K562 (cell line): ENCODE measurements around the gene KIAA0825. TPM values are rescaled to one million over a fixed set of nuclear protein-coding genes. Genes with fewer than 3 reads are reported as not detected.

Source experiments
- ATAC-seq: fragments of 200-7000 bp; cut with Tn5 transposase; 3 replicates; pipeline ENCODE4 v1.9.1; 2020; ENCODE audit warnings: moderate library complexity
- BruUV-seq: library from RNA; stranded (reverse); fragments of 400-500 nt; replicated peaks from 2 replicates; lab custom pipeline; 2021; lab: Mats Ljungman, UMichigan
- CTCF ChIA-PET: fragments of 300-600 bp; formaldehyde crosslinking; extraction: SDS; loops from one replicate; lab custom pipeline; 2021; ENCODE audit warnings: low intra/inter-chr PET ratio; lab: Yijun Ruan, JAX
- POLR2A ChIA-PET: fragments of 300-600, 350-650 bp; sonication (Branson Sonifier 250); formaldehyde crosslinking; extraction: SDS; loops from one replicate; lab custom pipeline; 2021; ENCODE audit warnings: antibody characterized with exemption, inconsistent platforms; lab: Yijun Ruan, JAX
- DNase-seq, 4 experiments: peaks; one replicate each; pipeline versions ENCODE4 v3.0.0 to v3.0.0-alpha.2; 2011 to 2018; ENCODE audit warnings: low spot score in 3 of 4, mixed read lengths in 3 of 4; ENCODE audit errors: extremely low read depth in 1 of 4
- FAIRE-seq: peaks from 2 replicates; lab custom pipeline; 2011; peaks lifted over from hg19 to GRCh38; lab: Jason Lieb, UNC
- H2AFZ ChIP-seq: 2 replicates; pipeline ENCODE4 v1.6.0; 2011; ENCODE audit warnings: low read depth, low read length, control low read depth, inconsistent platforms
- H3K27ac ChIP-seq: fragments of 200-600 bp; 3 replicates; pipeline ENCODE4 v1.8.0; 2011; ENCODE audit warnings: low read depth, mild to moderate bottlenecking, control low read depth, inconsistent platforms, low read length, moderate library complexity, mixed read lengths; ENCODE audit errors: extremely low read depth
- H3K27me3 ChIP-seq, 2 experiments: fragments of 300-600 bp in 1 of 2; 2 replicates in 1 of 2; 3 replicates in 1 of 2; pipeline versions ENCODE4 v1.6.0 to v1.8.0; 2011; ENCODE audit warnings: inconsistent platforms in 2 of 2, low read length in 2 of 2, mild to moderate bottlenecking in 1 of 2, mixed read lengths in 1 of 2, moderate library complexity in 1 of 2; ENCODE audit not compliant: control insufficient read depth in 2 of 2, insufficient read depth in 2 of 2
- H3K36me3 ChIP-seq: fragments of 300-600 bp; 3 replicates; pipeline ENCODE4 v1.8.0; 2011; ENCODE audit warnings: mild to moderate bottlenecking, low read length, inconsistent platforms; ENCODE audit not compliant: control insufficient read depth, insufficient read depth
- H3K4me1 ChIP-seq, 2 experiments: fragments of 200-600 bp in 1 of 2; replicated peaks in 1 of 2; 2 replicates in 1 of 2; 3 replicates in 1 of 2; pipeline versions ENCODE4 v1.5.1 to v1.8.0; 2011; ENCODE audit warnings: inconsistent platforms in 2 of 2, low read length in 2 of 2, mild to moderate bottlenecking in 1 of 2, mixed read lengths in 1 of 2, moderate library complexity in 1 of 2; ENCODE audit not compliant: control insufficient read depth in 2 of 2, insufficient read depth in 2 of 2
- H3K4me2 ChIP-seq: 2 replicates; pipeline ENCODE4 v1.6.1; 2011; ENCODE audit warnings: low read length, control low read depth, inconsistent platforms, mixed read lengths; ENCODE audit not compliant: insufficient read depth
- H3K4me3 ChIP-seq: fragments of 200-600 bp; sonication (generic), shearing (Covaris generic); 2 replicates; pipeline ENCODE4 v1.5.1; 2016; ENCODE audit warnings: control low read depth, inconsistent platforms
- H3K79me2 ChIP-seq: fragments of 200-600 bp; 3 replicates; pipeline ENCODE4 v1.8.0; 2011; ENCODE audit warnings: low read length, inconsistent platforms; ENCODE audit not compliant: control insufficient read depth, insufficient read depth
- H3K9ac ChIP-seq, 2 experiments: 2 replicates each; pipeline versions ENCODE4 v1.6.0 to v1.6.1; 2011; ENCODE audit warnings: low read depth in 2 of 2, low read length in 2 of 2, control low read depth in 1 of 2, inconsistent platforms in 1 of 2, mild to moderate bottlenecking in 1 of 2, mixed read lengths in 1 of 2; ENCODE audit not compliant: insufficient read depth in 1 of 2
- H3K9me1 ChIP-seq: one replicate; pipeline ENCODE4 v1.6.0; 2011; ENCODE audit warnings: inconsistent platforms, mild to moderate bottlenecking, low read length, moderate library complexity; ENCODE audit not compliant: control insufficient read depth, insufficient read depth
- H3K9me3 ChIP-seq: replicated peaks from 2 replicates; pipeline ENCODE4 v1.5.1; 2011; ENCODE audit warnings: low read depth, low read length, inconsistent platforms; ENCODE audit not compliant: control insufficient read depth, insufficient read depth
- H4K20me1 ChIP-seq: replicated peaks from 2 replicates; pipeline ENCODE4 v1.6.1; 2011; ENCODE audit warnings: low read length, inconsistent platforms, mixed read lengths; ENCODE audit not compliant: control insufficient read depth, insufficient read depth
- ARNT ChIP-seq, 2 experiments: fragments of 450-650 bp; IDR thresholded peaks; 2 replicates each; pipeline ENCODE4 v1.6.1; 2016; ENCODE audit warnings: mild to moderate bottlenecking in 1 of 2
- ATF1 ChIP-seq, 2 experiments: fragments of 450-650 bp in 1 of 2; IDR thresholded peaks; 2 replicates each; pipeline ENCODE4 v1.6.1; 2016; ENCODE audit warnings: missing compliant biosample characterization in 1 of 2, missing genetic modification characterization in 1 of 2
- COPS2 ChIP-seq: fragments of 450-650 bp; conservative IDR thresholded peaks from 2 replicates; pipeline ENCODE4 v1.6.1; 2016; ENCODE audit warnings: mild to moderate bottlenecking, moderate library complexity
- E2F4 ChIP-seq: sonication (generic); formaldehyde crosslinking; IDR thresholded peaks from 2 replicates; pipeline ENCODE4 v1.8.0; 2022; ENCODE audit warnings: mild to moderate bottlenecking, low read depth, missing genetic modification reagents
- GTF2E2 ChIP-seq: fragments of 200-800 bp; sonication (Bioruptor generic); IDR thresholded peaks from 2 replicates; pipeline ENCODE4 v1.6.1; 2016; ENCODE audit warnings: missing genetic modification characterization, missing compliant biosample characterization
- RBFOX2 ChIP-seq: fragments of 200-400 bp; formaldehyde crosslinking; IDR thresholded peaks from 2 replicates; pipeline ENCODE4 v1.6.1; 2017; ENCODE audit warnings: low read depth, mild to moderate bottlenecking, low read length, moderate library complexity
- RFX7 ChIP-seq: fragments of 250-450 bp; sonication (Bioruptor Pico); IDR thresholded peaks from 2 replicates; pipeline ENCODE4 v1.5.1; 2021; ENCODE audit warnings: mild to moderate bottlenecking
- SMAD3 ChIP-seq: fragments of 450-650 bp; formaldehyde crosslinking; conservative IDR thresholded peaks from 2 replicates; pipeline ENCODE4 v1.4.0; 2020; ENCODE audit warnings: mild to moderate bottlenecking
- TAF1 ChIP-seq: IDR thresholded peaks from 2 replicates; pipeline ENCODE4 v1.6.1; 2011; ENCODE audit warnings: mild to moderate bottlenecking, low read length, moderate library complexity; ENCODE audit not compliant: insufficient read depth, control insufficient read depth, severe bottlenecking; ENCODE audit errors: extremely low read depth
- ZNF282 ChIP-seq: sonication (generic); formaldehyde crosslinking; IDR thresholded peaks from 2 replicates; pipeline ENCODE4 v1.8.1; 2023; ENCODE audit warnings: missing genetic modification reagents
- ZNF324 ChIP-seq: fragments of 250-450 bp; sonication (Bioruptor Pico); IDR thresholded peaks from 2 replicates; pipeline ENCODE4 v1.4.0; 2020; ENCODE audit warnings: mild to moderate bottlenecking
- ZNF75A ChIP-seq: fragments of 450-650 bp; formaldehyde crosslinking; IDR thresholded peaks from 2 replicates; pipeline ENCODE4 v1.4.0; 2020; ENCODE audit warnings: mild to moderate bottlenecking
- WGBS: fragments of 100-300 bp; shearing (Covaris generic); methylation state at CpG from one replicate; pipeline ENCODE4 v1.1.6; 2016; ENCODE audit warnings: low coverage, mixed read lengths; ENCODE audit not compliant: insufficient coverage; ENCODE audit errors: missing lambda C conversion rate; 5-methylcytosine and 5-hydroxymethylcytosine counted together
- in situ Hi-C: fragments of 300-500 bp; cut with MboI; formaldehyde crosslinking; loops from 4 replicates; pipeline ENCODE4 v1.15.0; 2018; ENCODE audit warnings: inconsistent platforms, mixed read lengths
- intact Hi-C: fragments of 100-400 bp; cut with micrococcal nuclease; formaldehyde crosslinking; loops from 2 replicates; pipeline ENCODE4 v1.14.2; 2022
- polyA plus RNA-seq, 8 experiments: library from polyadenylated mRNA; depleted of rRNA in 4 of 8; stranded (reverse) in 5 of 8; unstranded in 3 of 8; fragments of >200 nt; fragmentation: Nextera tagmentation in 2 of 8; fragmentation: Illumina TruSeq in 1 of 8; extraction: Ambion mirVana in 2 of 8; extraction: Trizol in 1 of 8; gene quantifications; 2 replicates each; pipeline versions ENCODE4 v1.2.1 to v1.2.3, GENCODE V29; 2011 to 2014; ENCODE audit warnings: inconsistent platforms in 1 of 8, missing spikeins in 1 of 8
- total RNA-seq, 7 experiments: library from RNA; depleted of rRNA in 6 of 7; stranded (reverse); fragments of >200 nt in 6 of 7; fragmentation: Illumina TruSeq in 2 of 7; extraction: Trizol in 2 of 7; gene quantifications; 2 replicates each; pipeline versions ENCODE4 v1.2.1 to v1.2.3, GENCODE V29; 2011 to 2021; ENCODE audit warnings: low replicate concordance in 1 of 7
- TF ChIP-seq, protein P1 (sequence below): fragments of 200-800 bp; sonication (Bioruptor generic); IDR thresholded peaks from 2 replicates; pipeline ENCODE4 v1.6.1; 2017; ENCODE audit warnings: missing genetic modification characterization, missing compliant biosample characterization

Gene KIAA0825
- total and polyA plus RNA-seq, 9 of the 15 experiments (the other 6 are each of a cell fraction or from before 2014, with no cell fraction given), result 0.05 to 0.36 (median 0.16) TPM; not detected in 1

DNA sequence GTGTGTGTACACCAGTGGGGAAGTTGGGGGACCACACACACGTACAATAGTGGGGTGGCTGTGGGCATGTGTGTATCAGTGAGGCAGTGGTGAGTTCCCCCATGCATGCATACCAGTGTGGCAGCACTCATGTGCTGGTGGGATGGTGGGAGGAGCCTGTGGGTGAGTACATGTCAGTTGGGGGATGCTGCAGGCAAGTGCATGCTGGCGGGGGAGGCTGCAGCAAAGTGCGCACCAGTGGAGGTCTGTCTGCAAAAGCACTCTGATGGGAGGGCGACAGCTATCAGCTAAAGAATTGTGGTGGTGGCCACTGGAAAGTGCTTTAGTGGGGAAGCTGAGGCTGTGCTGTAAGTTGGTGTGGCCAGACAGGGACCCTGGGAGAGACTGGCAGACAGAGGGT, 418.8 kb downstream of the KIAA0825 start:
- Histone ChIP-seq H3K36me3 (no peaks in the 10 kb centered on the region), H3K79me2 (no peaks in the 10 kb centered on the region), H3K9me3 (no peaks in the 10 kb centered on the region), H3K27ac (no peak overlapping the region), H3K4me1 (no peaks in the 10 kb centered on the region), H2AFZ (no peak overlapping the region), H3K4me3 (no peak overlapping the region), H3K9ac (no peak overlapping the region), H4K20me1 (no peaks in the 10 kb centered on the region), H3K27me3 (no peaks in the 10 kb centered on the region), H3K4me2 (no peak overlapping the region), H3K9me1 (no peaks in the 10 kb centered on the region)
- intact Hi-C loops (no loop called here), in situ Hi-C loops (no loop called here)
- no peak for ATAC-seq
- no peak for DNase-seq
- 4% methylated on average over 4 of the region's 4 CpGs for WGBS
- no peak for FAIRE-seq
- ChIA-PET CTCF (no interaction called here), POLR2A (no interaction called here)
- BruUV-seq, result no TSS peak
- TF ChIP-seq ZNF75A (CRISPR knock-in tag), result no peak
- no peak for TF ChIP-seq COPS2
- no peak for TF ChIP-seq SMAD3 (CRISPR knock-in tag)
- no peak for TF ChIP-seq ZNF324 (CRISPR knock-in tag)

- Histone ChIP-seq H3K9me3 (no peaks in the 10 kb centered on the region), H3K27me3 (no peaks in the 10 kb centered on the region), H3K27ac (no peak overlapping the region), H3K4me2 (no peak overlapping the region), H3K79me2 (no peaks in the 10 kb centered on the region), H3K4me3 (no peak overlapping the region), H2AFZ (no peak overlapping the region), H3K9ac (no peak overlapping the region), H3K36me3 (no peaks in the 10 kb centered on the region), H3K9me1 (no peaks in the 10 kb centered on the region), H3K4me1 (no peaks in the 10 kb centered on the region), H4K20me1 (no peaks in the 10 kb centered on the region)
- ATAC-seq (no peak), DNase-seq (no peak), FAIRE-seq (no peak)
- POLR2A ChIA-PET, result no interaction called here
- WGBS, result 0% methylated on average over 1 of the region's 1 CpG
- BruUV-seq, result no TSS peak
- in situ Hi-C loops, result no loop called here
- CTCF ChIA-PET, result no interaction called here
- intact Hi-C loops, result no loop called here
- TF ChIP-seq RBFOX2 (no peak), RFX7 (CRISPR knock-in tag) (no peak), GTF2E2 (tag) (no peak), E2F4 (CRISPR knock-in tag) (no peak), ZNF282 (CRISPR knock-in tag) (no peak), ATF1 (CRISPR knock-in tag; IDR thresholded peaks at IDR 0.05) (no peak), ATF1 (tag; IDR thresholded peaks at IDR 0.05) (no peak), TAF1 (no peak), ARNT (IDR thresholded peaks at IDR 0.05) (no peak)
- TF ChIP-seq, protein P1, sequence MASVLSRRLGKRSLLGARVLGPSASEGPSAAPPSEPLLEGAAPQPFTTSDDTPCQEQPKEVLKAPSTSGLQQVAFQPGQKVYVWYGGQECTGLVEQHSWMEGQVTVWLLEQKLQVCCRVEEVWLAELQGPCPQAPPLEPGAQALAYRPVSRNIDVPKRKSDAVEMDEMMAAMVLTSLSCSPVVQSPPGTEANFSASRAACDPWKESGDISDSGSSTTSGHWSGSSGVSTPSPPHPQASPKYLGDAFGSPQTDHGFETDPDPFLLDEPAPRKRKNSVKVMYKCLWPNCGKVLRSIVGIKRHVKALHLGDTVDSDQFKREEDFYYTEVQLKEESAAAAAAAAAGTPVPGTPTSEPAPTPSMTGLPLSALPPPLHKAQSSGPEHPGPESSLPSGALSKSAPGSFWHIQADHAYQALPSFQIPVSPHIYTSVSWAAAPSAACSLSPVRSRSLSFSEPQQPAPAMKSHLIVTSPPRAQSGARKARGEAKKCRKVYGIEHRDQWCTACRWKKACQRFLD (CRISPR knock-in tag), result no peak
Observed at GRCh38 chr5:94197970-94198369, 420.4 kb downstream of the KIAA0825 start.
